ENCODE measurements around the gene IL17RB.

Gene IL17RB

GRCh38 chr3:53834429-53835095, 11.8 kb upstream of the IL17RB start:
- Histone ChIP-seq H3K27ac (ENCODE audit: low read depth, low read length) (no peak overlapping the region), H3K4me2 (ENCODE audit: low read length) (no peak overlapping the region), H3F3A (ENCODE audit: control insufficient read depth, insufficient read depth) (no peaks in the 10 kb centered on the region), H3K9me3 (ENCODE audit: control insufficient read depth, insufficient read depth, low read length) (no peaks in the 10 kb centered on the region), H3K79me2 (ENCODE audit: control insufficient read depth, low read length) (no peaks in the 10 kb centered on the region), H3K9me2 (replicated peaks; ENCODE audit: control insufficient read depth, low read length) (no peaks in the 10 kb centered on the region), H3K27me3 (ENCODE audit: control insufficient read depth, low read length) (no peaks in the 10 kb centered on the region), H4K20me1 (ENCODE audit: control insufficient read depth, insufficient read depth, low read depth, low read length) (no peaks in the 10 kb centered on the region), H3K4me1 (ENCODE audit: control insufficient read depth, low read length) (no peaks in the 10 kb centered on the region), H3K36me3 (ENCODE audit: control insufficient read depth, low read length) (no peaks in the 10 kb centered on the region), H3K4me3 (ENCODE audit: low read length) (no peak overlapping the region)
- TF ChIP-seq EZH2phosphoT487 (IDR thresholded peaks at IDR 0.05; ENCODE audit: borderline replicate concordance, low read length): no peak
- no peak for TF ChIP-seq CTCF (IDR thresholded peaks at IDR 0.05; ENCODE audit: low read depth, low read length, poor library complexity, severe bottlenecking)

- TF ChIP-seq EZH2phosphoT487 (IDR thresholded peaks at IDR 0.05; ENCODE audit: borderline replicate concordance, low read length) (no peak), CTCF (IDR thresholded peaks at IDR 0.05; ENCODE audit: low read depth, low read length, poor library complexity, severe bottlenecking) (no peak)
- Histone ChIP-seq H3K9me3 (ENCODE audit: control insufficient read depth, insufficient read depth, low read length) (no peaks in the 10 kb centered on the region), H3K27ac (ENCODE audit: low read depth, low read length) (no peak overlapping the region), H3K4me1 (ENCODE audit: control insufficient read depth, low read length) (no peaks in the 10 kb centered on the region), H3K9me2 (replicated peaks; ENCODE audit: control insufficient read depth, low read length) (no peaks in the 10 kb centered on the region), H3K36me3 (ENCODE audit: control insufficient read depth, low read length) (no peaks in the 10 kb centered on the region), H3K4me3 (ENCODE audit: low read length) (no peak overlapping the region), H3F3A (ENCODE audit: control insufficient read depth, insufficient read depth) (no peaks in the 10 kb centered on the region), H3K27me3 (ENCODE audit: control insufficient read depth, low read length) (no peaks in the 10 kb centered on the region), H3K79me2 (ENCODE audit: control insufficient read depth, low read length) (no peaks in the 10 kb centered on the region), H3K4me2 (ENCODE audit: low read length) (no peak overlapping the region), H4K20me1 (ENCODE audit: control insufficient read depth, insufficient read depth, low read depth, low read length) (no peaks in the 10 kb centered on the region)
Observed at GRCh38 chr3:53835257-53835656, 11.1 kb upstream of the IL17RB start.

- Histone ChIP-seq H4K20me1 (ENCODE audit: control insufficient read depth, insufficient read depth, low read depth, low read length) (no peaks in the 10 kb centered on the region), H3K9me2 (replicated peaks; ENCODE audit: control insufficient read depth, low read length) (no peaks in the 10 kb centered on the region), H3K4me2 (ENCODE audit: low read length) (no peak overlapping the region), H3K4me1 (ENCODE audit: control insufficient read depth, low read length) (no peaks in the 10 kb centered on the region), H3K79me2 (ENCODE audit: control insufficient read depth, low read length) (no peaks in the 10 kb centered on the region), H3K9me3 (ENCODE audit: control insufficient read depth, insufficient read depth, low read length) (no peaks in the 10 kb centered on the region), H3K27me3 (ENCODE audit: control insufficient read depth, low read length) (no peaks in the 10 kb centered on the region), H3K27ac (ENCODE audit: low read depth, low read length) (no peak overlapping the region), H3K4me3 (ENCODE audit: low read length) (no peak overlapping the region), H3F3A (ENCODE audit: control insufficient read depth, insufficient read depth) (no peaks in the 10 kb centered on the region), H3K36me3 (ENCODE audit: control insufficient read depth, low read length) (no peaks in the 10 kb centered on the region)
- TF ChIP-seq CTCF (IDR thresholded peaks at IDR 0.05; ENCODE audit: low read depth, low read length, poor library complexity, severe bottlenecking) (no peak), EZH2phosphoT487 (IDR thresholded peaks at IDR 0.05; ENCODE audit: borderline replicate concordance, low read length) (no peak)
Observed at GRCh38 chr3:53836084-53836872, 10.1 kb upstream of the IL17RB start.

Measured in DOHH2 (cell line).